Activated naive CD4-positive, alpha-beta T cell treated with Interleukin-2 at 50 U/mL for 16 hours (primary cell): ENCODE data around the gene GRAMD1A.

Experiments used
- DNase-seq: peaks from one replicate; pipeline ENCODE4 v3.0.0-alpha.2; 2020

The GRAMD1A gene

DNA sequence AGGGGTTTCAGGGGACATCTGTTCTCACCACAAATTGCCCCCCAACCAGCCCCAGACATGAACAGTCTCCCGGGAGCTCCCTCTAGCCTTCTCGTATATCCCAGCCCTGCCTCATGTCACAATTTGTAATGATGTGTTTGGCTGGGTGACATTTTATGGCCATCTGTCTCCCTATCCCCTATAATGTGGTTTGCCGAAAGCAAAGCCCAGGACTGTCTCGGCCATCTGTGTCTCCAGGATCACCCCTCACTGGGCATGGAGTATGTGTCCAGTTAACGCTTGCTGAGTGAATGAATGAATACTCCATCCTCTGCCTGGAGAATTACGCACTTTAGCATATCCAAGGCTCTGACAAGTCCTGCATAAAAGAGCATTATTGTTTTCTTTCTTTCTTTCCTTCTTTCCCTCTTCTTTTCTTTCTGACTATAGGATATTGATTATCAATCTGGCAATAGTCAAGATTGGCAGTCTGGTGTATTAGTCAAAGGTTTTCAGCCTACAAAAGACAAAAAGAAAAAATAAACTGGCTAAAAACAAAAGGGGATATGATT lies 56.5 kb downstream of the GRAMD1A start:
- no peak for DNase-seq

DNA sequence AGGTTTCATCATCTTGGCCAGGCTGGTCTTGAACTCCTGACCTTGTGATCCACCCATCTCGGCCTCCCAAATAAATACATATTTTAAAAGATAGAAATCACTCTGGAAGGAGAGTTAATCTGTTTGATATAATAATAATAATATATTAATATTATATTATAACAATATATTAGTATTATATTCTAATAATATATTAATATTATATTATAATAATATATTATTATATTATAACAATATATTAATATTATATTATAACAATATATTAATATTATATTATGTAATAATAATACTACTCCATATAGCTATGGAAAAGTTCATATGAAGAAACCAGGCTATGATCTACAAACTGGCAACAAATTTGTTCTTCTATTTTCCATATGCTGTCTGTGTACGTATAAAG lies 58.2 kb downstream of the GRAMD1A start:
- DNase-seq, result no peak

DNA sequence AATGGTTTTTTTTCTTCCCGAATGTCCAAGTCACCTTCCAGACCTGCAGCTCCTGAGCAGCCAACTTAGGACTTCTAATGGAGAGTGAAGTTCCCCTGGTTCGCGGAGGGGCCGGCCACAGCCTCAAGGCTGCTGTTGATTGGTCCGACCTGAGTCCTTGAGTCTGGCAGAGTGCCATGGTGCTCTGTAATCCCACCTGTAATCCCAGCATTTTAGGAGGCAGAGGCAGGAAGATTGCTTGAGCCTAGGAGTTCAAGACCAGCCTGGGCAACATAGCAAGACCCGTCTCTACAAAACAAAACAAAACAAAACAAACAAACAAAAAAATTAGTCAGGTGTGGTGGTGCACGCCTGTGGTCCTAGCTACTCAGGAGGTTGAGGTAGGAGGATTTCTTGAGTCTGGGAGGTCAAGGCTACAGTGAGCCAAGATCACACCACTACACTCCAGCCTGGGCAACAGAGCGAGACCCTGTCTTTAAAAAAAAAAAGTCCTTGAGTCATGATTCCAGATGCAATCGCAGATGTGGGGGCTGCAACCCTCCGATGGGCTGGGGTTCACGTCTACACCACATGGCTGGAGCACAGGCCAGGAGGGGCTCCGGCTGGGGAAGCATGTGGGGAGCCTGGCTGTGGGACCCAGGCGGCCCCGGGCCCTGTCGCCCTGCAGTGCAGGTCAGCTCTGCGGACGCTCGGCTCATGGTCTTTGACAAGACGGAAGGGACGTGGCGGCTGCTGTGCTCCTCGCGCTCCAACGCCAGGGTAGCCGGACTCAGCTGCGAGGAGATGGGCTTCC lies 59.1 kb downstream of the GRAMD1A start:
- no peak for DNase-seq

DNA sequence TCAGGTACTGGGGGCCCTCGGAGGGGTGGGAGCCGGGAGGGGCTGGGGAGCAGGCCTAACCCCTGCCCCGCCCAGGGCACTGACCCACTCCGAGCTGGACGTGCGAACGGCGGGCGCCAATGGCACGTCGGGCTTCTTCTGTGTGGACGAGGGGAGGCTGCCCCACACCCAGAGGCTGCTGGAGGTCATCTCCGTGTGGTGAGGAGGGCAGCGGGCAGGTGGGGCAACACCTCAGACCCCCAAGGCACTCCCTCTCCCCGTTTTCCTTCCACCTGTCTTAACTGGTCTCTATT lies 59.6 kb downstream of the GRAMD1A start:
- DNase-seq, result no peak

DNA sequence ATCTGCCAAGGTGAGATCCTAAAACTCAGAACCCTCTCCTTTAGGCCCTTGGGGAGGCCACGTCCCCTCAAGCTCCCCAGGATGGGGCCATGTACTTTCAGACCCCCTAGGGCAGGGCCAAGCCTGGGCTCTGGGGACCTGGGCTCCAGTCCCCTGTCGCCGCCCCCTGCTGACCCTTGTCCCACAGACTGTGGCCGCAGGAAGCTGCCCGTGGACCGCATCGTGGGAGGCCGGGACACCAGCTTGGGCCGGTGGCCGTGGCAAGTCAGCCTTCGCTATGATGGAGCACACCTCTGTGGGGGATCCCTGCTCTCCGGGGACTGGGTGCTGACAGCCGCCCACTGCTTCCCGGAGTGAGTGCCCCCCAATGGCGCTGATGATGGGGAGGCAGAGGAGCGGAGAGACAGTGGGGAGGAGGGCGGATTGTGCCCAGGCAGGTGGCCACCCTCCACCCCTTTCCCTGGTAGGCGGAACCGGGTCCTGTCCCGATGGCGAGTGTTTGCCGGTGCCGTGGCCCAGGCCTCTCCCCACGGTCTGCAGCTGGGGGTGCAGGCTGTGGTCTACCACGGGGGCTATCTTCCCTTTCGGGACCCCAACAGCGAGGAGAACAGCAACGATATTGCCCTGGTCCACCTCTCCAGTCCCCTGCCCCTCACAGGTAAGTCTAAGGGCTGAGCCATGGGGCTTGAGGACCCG lies 60.2 kb downstream of the GRAMD1A start:
- no peak for DNase-seq

DNA sequence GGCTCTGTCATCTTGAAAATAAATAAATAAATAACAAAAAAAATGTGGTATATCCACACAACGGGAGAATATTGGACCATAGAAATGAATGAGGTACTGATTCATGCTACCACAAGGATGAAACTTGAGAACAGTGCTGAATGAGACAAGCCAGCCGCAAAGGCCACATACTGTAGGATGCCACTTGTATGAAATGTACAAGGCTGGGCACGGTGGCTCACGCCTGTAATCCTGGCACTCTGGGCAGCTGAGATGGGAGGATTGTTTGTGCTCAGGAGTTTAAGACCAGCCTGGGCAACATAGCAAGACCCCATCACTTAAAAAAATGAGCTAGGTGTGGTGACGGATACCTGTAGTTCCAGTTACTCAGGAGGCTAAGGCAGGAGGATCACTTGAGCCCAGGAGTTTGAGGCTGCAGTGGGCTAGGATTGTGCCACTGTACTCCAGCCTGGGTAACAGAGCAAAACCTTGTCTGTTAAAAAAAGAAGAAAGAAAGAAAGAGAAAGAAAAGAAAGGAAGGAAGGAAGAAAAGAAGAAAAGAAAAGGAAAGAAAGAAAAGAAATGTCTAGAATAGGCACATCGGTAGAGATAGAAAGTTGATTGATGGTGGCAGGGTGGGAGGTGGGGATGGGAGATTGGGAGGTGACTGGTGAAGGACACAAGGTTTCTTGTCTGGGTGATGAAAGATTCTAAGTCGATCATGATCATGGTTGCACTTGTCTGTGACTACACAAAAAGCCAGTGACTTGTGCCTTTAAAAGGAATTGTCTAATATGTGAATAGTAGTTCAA lies 61.7 kb downstream of the GRAMD1A start:
- DNase-seq, result no peak

DNA sequence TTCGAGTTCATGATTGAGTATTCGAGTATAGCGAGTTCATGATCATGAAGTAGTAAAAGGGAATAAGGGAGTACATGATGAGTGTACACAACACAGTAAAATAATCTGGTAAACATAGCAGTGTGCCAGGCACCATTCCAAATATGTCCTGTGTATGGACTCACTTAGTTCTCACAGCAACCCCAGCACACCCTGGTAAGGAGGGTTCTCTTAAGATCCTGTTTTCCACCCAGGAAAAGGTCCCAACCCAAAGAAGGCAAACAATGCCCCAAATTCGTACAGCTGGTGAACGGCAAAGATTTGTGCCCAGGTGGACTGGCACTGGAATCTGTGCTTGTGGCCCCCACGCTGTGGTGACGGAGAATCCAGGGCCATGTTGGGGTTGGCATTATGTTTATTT lies 62.8 kb downstream of the GRAMD1A start:
- DNase-seq, result no peak

DNA sequence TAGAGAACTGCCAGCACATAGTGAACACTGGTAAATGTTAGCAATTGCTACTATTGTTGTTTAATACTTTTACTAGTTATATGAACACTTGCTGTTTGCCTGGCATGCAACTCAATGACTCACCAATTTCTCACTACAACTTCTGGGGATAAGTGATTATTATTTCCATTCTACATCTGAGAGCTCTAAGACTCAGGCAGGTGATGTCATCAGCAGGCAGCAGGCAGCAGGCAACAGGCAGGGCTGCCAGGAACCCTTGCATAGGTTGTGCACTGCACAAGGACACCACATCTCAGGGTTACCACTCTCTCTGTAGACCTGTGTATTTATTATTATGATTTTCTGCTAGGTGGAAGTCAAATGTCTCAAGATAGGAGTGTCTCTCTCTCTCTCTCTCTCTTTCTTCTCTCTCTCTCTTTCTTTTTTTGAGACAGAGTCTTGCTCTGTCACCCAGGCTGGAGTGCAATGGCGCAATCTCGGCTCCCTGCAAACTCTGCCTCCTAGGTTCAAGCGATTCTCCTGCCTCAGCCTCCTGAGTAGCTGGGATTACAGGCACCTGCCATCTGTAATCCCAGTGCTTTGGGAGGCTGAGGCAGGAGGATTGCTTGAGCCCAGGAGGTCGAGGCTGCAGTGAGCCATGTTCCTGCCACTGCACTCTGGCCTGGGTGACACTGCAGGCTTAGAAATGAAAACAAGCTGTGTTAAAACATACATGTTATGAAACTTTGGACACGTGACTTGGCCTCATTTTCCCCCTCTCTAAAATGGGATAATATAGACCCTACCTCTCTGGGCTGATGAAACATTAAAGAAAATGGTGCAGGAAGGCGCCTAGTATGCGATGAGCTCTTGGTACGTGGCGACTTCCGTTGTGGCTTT lies 64.1 kb downstream of the GRAMD1A start:
- peak; percentile 33 for DNase-seq

DNA sequence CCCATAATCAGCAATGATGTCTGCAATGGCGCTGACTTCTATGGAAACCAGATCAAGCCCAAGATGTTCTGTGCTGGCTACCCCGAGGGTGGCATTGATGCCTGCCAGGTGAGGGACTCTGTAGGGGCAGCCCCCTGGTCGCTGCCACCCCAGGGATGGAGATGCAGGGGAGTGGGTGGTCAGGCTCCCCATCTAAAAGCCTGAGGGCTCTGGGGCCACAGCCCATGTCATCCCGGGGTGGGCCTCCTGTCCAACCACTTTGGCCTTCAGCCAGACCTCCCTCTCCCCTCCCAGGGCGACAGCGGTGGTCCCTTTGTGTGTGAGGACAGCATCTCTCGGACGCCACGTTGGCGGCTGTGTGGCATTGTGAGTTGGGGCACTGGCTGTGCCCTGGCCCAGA lies 65.5 kb downstream of the GRAMD1A start:
- DNase-seq, result no peak

DNA sequence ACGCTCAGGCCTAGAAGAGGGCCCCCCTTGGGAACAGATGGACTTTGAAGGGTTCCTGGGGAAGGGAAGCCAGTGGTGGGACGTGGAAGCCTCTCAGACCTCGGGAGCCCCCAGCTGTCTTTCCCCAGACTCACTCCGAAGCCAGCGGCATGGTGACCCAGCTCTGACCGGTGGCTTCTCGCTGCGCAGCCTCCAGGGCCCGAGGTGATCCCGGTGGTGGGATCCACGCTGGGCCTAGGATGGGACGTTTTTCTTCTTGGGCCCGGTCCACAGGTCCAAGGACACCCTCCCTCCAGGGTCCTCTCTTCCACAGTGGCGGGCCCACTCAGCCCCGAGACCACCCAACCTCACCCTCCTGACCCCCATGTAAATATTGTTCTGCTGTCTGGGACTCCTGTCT lies 66.0 kb downstream of the GRAMD1A start:
- no peak for DNase-seq

DNA sequence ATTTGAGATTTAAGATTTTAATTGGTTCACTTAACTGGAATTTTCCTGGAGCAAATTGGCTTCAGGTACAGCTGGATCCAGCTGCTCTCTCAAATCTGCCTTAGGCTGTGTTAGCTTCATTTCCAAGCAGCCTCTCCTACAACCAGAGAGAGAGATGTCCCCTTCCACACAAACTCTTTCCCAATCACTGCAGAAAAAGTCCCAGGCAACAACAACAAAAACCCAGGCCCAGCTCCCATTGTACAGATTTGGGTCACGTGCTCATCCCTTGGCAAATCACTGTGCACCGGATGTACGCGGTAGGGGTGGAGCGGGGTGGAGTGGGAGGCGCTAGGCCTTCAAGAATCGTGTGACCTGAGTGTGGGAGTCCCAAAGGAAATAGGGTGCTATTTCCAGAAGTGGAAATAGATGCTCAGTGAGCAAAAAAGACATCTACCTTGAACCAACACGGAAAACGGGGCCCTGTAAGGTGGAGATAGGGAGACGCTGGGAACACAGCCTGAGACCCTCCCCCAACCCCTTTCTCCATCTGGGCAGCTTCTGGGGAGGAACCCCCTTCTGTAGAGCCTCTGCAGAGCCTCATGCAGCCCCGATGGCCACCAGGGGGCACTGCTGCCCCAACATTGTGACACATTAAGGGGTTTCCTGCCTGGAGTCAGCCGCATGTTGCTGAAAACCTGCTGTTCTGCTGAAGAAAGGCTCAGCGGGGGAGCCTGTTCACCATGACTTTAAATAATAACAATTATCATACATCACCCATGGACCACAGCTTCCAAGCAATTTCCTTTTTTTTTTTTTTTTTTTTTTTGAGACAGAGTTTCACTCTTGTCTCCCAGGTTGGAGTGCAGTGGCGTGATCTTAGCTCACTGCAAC lies 66.8 kb downstream of the GRAMD1A start:
- DNase-seq, result peak; percentile 90

DNA sequence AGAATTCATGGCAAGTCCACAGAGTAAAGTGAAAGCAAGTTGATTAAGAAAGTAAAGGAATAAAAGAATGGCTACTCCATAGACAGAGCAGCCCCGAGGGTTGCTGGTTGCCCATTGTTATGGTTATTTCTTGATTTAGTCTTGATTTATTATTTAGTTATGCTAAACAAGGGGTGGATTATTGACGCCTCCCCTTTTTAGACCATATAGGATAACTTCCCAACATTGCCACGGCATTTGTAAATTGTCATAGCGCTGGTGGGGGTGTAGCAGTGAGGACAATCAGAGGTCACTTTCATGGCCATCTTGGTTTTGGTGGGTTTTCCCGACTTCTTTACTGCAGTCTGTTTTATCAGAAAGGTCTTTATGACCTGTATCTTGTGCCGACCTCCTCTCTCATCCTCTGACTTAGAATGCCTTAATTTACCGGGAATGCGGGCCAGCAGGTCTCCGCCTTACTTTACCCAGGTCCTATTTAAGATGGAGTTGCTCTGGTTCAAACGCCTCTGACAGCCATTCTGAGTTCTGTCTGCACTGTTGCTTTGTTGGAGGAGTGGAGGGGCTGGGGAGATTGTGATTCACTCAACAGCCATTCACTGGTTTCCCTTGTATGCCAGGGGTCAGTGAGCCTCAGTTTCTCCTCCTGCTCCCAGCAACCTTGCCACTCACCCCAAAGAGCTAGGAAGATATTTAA lies 69.0 kb downstream of the GRAMD1A start:
- no peak for DNase-seq

DNA sequence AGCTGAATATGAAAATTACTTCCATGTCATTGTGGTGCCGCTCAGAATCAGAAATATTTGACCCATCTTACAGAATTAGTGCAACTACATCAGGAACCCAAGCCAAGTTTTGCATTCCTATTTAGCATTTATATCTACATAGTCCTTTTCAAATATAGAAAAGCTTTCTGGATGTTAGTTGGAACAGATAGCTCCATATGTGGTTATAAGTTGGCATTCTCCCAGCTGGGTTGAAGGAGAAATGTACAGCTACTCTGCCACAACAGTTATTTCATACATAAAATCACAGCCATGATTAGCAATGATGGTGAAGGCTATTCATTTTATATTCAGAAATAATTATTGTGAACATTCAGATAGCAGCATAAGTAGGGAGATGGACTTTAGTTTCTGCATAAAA lies 69.6 kb downstream of the GRAMD1A start:
- no peak for DNase-seq

DNA sequence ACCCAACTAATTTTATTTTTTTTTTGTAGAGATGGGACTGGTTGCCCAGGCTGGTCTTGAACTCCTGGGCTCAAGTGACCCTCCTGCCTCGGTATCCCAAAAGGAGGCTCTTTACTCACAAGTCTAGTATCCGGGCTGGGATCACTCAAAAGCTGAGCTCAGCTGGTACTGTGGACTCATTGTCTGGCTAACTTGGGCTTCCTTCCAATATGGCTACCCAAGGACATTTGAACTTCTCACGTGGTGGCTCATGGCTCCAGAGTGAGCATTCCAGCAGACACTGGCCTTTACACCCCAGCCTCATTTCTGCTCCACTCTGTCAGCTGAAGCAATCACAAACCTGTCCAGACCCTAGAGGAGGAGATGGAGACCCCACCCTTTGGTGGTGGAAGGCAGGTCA lies 70.3 kb downstream of the GRAMD1A start:
- DNase-seq, result no peak

DNA sequence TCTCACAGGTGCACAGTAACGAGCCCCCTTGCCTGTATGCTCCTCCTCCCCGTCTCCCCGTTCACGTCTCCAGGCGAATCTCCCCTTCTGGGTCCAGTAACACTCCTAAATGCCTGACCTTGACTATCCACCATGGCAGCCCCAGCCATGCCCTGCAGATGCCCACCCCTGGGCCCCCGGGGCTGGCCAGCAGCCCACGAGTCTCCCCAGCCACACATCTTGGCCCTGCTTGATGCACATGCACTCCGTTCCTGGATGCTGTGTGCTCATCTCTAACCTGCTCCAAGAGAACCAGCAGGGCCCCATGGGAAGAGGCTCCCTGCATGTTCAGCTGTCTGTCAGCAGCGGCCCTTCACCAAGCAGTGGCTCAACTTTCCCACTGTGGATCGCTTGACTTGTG lies 73.4 kb downstream of the GRAMD1A start:
- DNase-seq, result no peak

DNA sequence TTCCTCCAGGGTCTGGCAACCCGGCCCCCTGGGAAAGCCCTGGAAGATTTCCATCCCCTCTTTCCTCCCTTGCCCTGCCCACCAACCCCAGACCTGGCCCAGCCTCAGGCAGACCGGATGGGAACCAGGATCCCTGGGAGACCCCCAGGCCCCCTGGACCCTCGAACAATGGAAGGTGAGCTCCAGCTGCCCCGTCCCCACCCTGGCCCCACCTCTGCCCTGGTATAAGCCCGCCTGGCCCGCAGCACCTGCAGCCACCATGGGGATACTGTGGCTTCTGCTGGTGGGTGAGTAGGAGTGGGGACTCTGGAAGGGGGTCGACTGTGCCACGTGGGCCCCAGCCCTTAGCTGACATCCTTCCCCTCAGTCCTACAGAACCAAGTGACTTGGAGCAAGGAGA lies 73.8 kb downstream of the GRAMD1A start:
- no peak for DNase-seq

DNA sequence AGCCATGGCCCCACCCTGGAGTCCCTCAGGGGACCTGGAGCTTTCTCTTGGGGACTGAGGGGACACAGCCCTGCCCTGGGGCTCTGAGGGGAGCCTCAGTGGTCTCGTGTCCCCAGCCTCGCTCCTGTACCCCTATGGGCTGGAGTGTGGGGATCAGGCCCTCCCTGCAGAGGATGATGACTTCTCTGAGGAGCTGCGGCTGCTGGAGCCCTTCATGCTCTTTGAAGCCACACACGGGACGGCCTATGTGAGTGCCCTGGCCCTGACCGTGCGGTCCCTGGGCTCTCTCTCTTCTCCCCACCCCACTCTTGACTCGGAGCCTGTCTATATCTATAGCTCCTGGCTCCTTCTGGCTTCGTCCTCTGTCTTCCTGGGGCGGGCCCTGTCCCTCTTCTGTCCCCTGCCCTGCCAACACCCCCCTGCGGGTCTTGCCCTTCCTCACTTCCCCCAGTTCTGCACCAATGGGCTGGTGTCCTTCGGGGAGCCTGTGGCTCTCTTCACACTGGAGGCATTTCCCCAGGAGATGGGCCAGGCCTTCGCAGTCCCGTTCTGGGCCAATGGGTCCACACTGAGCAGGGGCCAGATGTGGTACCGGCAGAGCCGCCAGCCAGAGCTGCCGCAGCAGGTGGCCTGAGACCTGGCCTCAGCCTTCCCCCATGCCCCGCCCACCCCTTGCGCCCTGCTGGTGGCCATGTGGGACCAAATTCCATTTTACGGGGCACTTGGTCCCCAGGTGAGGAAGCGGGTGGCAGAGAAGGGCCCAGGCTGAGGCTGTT lies 74.5 kb downstream of the GRAMD1A start:
- no peak for DNase-seq

DNA sequence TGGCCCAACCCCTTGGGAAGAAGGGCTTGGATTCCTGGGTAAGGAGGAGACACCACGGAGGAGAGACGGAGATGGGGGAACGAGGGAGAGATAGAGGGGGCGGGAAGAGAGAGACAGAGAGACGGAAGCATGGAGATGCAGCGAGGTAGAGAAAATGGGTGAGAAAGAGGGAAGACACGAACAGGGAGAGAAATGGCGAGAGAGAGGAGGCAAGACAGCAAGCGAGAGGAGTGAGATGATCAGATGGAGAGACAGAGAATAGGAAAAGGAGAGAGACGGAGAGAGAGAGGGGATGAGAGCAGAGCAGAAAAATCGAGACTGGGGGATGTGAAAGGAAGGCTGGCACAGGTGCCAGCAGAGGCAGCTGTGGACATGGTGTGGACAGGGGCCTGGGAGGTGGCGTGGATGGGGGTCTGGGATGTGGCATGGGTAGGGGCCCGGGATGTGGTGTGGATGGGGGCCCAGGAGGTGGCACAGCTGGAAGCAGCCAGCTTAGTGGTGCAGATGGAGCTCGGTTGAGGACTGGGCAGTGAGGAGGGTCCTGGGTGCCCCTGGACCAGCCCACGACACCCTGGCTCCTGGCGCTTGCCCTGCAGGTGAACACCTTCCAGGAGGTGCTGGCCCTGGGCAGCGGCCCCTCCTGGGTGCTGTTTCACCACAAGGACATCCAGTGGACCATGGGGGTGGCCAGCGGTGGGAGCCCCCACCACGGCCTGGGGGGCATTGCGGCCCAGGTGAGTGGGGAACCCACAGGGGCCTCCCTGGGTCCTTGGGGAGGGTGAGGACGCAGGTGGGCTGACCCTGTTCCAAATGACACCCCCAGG lies 75.3 kb downstream of the GRAMD1A start:
- DNase-seq, result no peak

DNA sequence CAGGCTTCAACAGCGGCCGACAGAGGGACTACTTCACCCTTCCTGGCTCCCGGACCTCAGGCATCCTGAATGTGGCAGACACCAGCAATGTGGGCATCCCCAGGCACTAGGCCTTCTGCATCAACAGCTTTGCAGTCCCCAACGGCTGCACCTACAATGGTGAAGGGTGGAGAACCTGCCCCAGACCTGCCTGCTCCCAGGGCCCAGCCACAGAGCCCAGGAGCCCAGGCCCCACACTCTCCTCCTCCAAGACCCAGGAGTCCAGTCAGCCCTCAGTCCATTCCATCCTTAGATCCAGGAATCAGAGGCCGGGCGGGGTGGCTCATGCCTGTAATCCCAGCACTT lies 75.9 kb downstream of the GRAMD1A start:
- no peak for DNase-seq
